K562 (cell line): ENCODE measurements around the gene SPDYE16. TPM values are rescaled to one million over a fixed set of nuclear protein-coding genes. Genes with fewer than 3 reads are reported as not detected.

Experiments used
- ATAC-seq: fragments of 200-7000 bp; cut with Tn5 transposase; 3 replicates; pipeline ENCODE4 v1.9.1; 2020; ENCODE audit warnings: moderate library complexity
- BruUV-seq: library from RNA; stranded (reverse); fragments of 400-500 nt; replicated peaks from 2 replicates; lab custom pipeline; 2021; lab: Mats Ljungman, UMichigan
- CTCF ChIA-PET: fragments of 300-600 bp; formaldehyde crosslinking; extraction: SDS; loops from one replicate; lab custom pipeline; 2021; ENCODE audit warnings: low intra/inter-chr PET ratio; lab: Yijun Ruan, JAX
- POLR2A ChIA-PET: fragments of 300-600, 350-650 bp; sonication (Branson Sonifier 250); formaldehyde crosslinking; extraction: SDS; loops from one replicate; lab custom pipeline; 2021; ENCODE audit warnings: antibody characterized with exemption, inconsistent platforms; lab: Yijun Ruan, JAX
- DNase-seq, 4 experiments: peaks; one replicate each; pipeline versions ENCODE4 v3.0.0 to v3.0.0-alpha.2; 2011 to 2018; ENCODE audit warnings: low spot score in 3 of 4, mixed read lengths in 3 of 4; ENCODE audit errors: extremely low read depth in 1 of 4
- FAIRE-seq: peaks from 2 replicates; lab custom pipeline; 2011; peaks lifted over from hg19 to GRCh38; lab: Jason Lieb, UNC
- H2AFZ ChIP-seq: 2 replicates; pipeline ENCODE4 v1.6.0; 2011; ENCODE audit warnings: low read depth, low read length, control low read depth, inconsistent platforms
- H3K27ac ChIP-seq: fragments of 200-600 bp; 3 replicates; pipeline ENCODE4 v1.8.0; 2011; ENCODE audit warnings: low read depth, mild to moderate bottlenecking, control low read depth, inconsistent platforms, low read length, moderate library complexity, mixed read lengths; ENCODE audit errors: extremely low read depth
- H3K27me3 ChIP-seq, 2 experiments: fragments of 300-600 bp in 1 of 2; 2 replicates in 1 of 2; 3 replicates in 1 of 2; pipeline versions ENCODE4 v1.6.0 to v1.8.0; 2011; ENCODE audit warnings: inconsistent platforms in 2 of 2, low read length in 2 of 2, mild to moderate bottlenecking in 1 of 2, mixed read lengths in 1 of 2, moderate library complexity in 1 of 2; ENCODE audit not compliant: control insufficient read depth in 2 of 2, insufficient read depth in 2 of 2
- H3K36me3 ChIP-seq: fragments of 300-600 bp; 3 replicates; pipeline ENCODE4 v1.8.0; 2011; ENCODE audit warnings: mild to moderate bottlenecking, low read length, inconsistent platforms; ENCODE audit not compliant: control insufficient read depth, insufficient read depth
- H3K4me1 ChIP-seq, 2 experiments: fragments of 200-600 bp in 1 of 2; replicated peaks in 1 of 2; 2 replicates in 1 of 2; 3 replicates in 1 of 2; pipeline versions ENCODE4 v1.5.1 to v1.8.0; 2011; ENCODE audit warnings: inconsistent platforms in 2 of 2, low read length in 2 of 2, mild to moderate bottlenecking in 1 of 2, mixed read lengths in 1 of 2, moderate library complexity in 1 of 2; ENCODE audit not compliant: control insufficient read depth in 2 of 2, insufficient read depth in 2 of 2
- H3K4me2 ChIP-seq: 2 replicates; pipeline ENCODE4 v1.6.1; 2011; ENCODE audit warnings: low read length, control low read depth, inconsistent platforms, mixed read lengths; ENCODE audit not compliant: insufficient read depth
- H3K4me3 ChIP-seq: fragments of 200-600 bp; sonication (generic), shearing (Covaris generic); 2 replicates; pipeline ENCODE4 v1.5.1; 2016; ENCODE audit warnings: control low read depth, inconsistent platforms
- H3K79me2 ChIP-seq: fragments of 200-600 bp; 3 replicates; pipeline ENCODE4 v1.8.0; 2011; ENCODE audit warnings: low read length, inconsistent platforms; ENCODE audit not compliant: control insufficient read depth, insufficient read depth
- H3K9ac ChIP-seq, 2 experiments: 2 replicates each; pipeline versions ENCODE4 v1.6.0 to v1.6.1; 2011; ENCODE audit warnings: low read depth in 2 of 2, low read length in 2 of 2, control low read depth in 1 of 2, inconsistent platforms in 1 of 2, mild to moderate bottlenecking in 1 of 2, mixed read lengths in 1 of 2; ENCODE audit not compliant: insufficient read depth in 1 of 2
- H3K9me1 ChIP-seq: one replicate; pipeline ENCODE4 v1.6.0; 2011; ENCODE audit warnings: inconsistent platforms, mild to moderate bottlenecking, low read length, moderate library complexity; ENCODE audit not compliant: control insufficient read depth, insufficient read depth
- H3K9me3 ChIP-seq: replicated peaks from 2 replicates; pipeline ENCODE4 v1.5.1; 2011; ENCODE audit warnings: low read depth, low read length, inconsistent platforms; ENCODE audit not compliant: control insufficient read depth, insufficient read depth
- H4K20me1 ChIP-seq: replicated peaks from 2 replicates; pipeline ENCODE4 v1.6.1; 2011; ENCODE audit warnings: low read length, inconsistent platforms, mixed read lengths; ENCODE audit not compliant: control insufficient read depth, insufficient read depth
- BRF1 ChIP-seq: IDR thresholded peaks from 3 replicates; pipeline ENCODE4 v1.6.1; 2011; ENCODE audit warnings: borderline replicate concordance, mild to moderate bottlenecking; ENCODE audit not compliant: insufficient read length; ENCODE audit errors: extremely low read depth
- CEBPB ChIP-seq: fragments of 450-650 bp; IDR thresholded peaks from 2 replicates; pipeline ENCODE4 v1.6.1; 2016; ENCODE audit warnings: missing genetic modification characterization, missing compliant biosample characterization
- CEBPG ChIP-seq, 3 experiments: fragments of 200-800 bp in 1 of 3; sonication (Bioruptor generic) in 1 of 3; sonication (generic) in 1 of 3; formaldehyde crosslinking in 1 of 3; IDR thresholded peaks in 2 of 3; conservative IDR thresholded peaks in 1 of 3; 2 replicates each; pipeline versions ENCODE4 v1.6.1 to v1.8.0; 2016 to 2022; ENCODE audit warnings: missing compliant biosample characterization in 2 of 3, missing genetic modification characterization in 2 of 3, mild to moderate bottlenecking in 1 of 3, missing genetic modification reagents in 1 of 3
- EWSR1 ChIP-seq: fragments of 450-650 bp; IDR thresholded peaks from 2 replicates; pipeline ENCODE4 v1.6.1; 2018; ENCODE audit warnings: borderline replicate concordance, mild to moderate bottlenecking, low read depth, moderate library complexity; ENCODE audit not compliant: partially characterized antibody
- HDAC8 ChIP-seq: fragments of 450-650 bp; IDR thresholded peaks from 2 replicates; pipeline ENCODE4 v1.6.1; 2016; ENCODE audit warnings: mild to moderate bottlenecking, missing genetic modification characterization, moderate library complexity, missing compliant biosample characterization
- MAFF ChIP-seq: IDR thresholded peaks from 2 replicates; pipeline ENCODE4 v1.6.1; 2012; ENCODE audit warnings: low read length, improper control_type of control experiment
- POLR2B ChIP-seq: fragments of 450-650 bp; IDR thresholded peaks from 2 replicates; pipeline ENCODE4 v1.6.1; 2018; ENCODE audit warnings: low read depth; ENCODE audit not compliant: partially characterized antibody
- TCF7L2 ChIP-seq: fragments of 150-350 bp; IDR thresholded peaks from 2 replicates; pipeline ENCODE4 v1.6.1; 2016; ENCODE audit warnings: low read depth, mild to moderate bottlenecking, low read length, moderate library complexity
- ZBTB12 ChIP-seq: fragments of 250-450 bp; sonication (Bioruptor Pico); IDR thresholded peaks from 2 replicates; pipeline ENCODE4 v1.4.0; 2020
- ZBTB34 ChIP-seq: fragments of 250-450 bp; sonication (Bioruptor Pico); IDR thresholded peaks from 2 replicates; pipeline ENCODE4 v1.8.0; 2021; ENCODE audit warnings: mild to moderate bottlenecking, moderate library complexity
- ZBTB49 ChIP-seq: sonication (generic); formaldehyde crosslinking; IDR thresholded peaks from 2 replicates; pipeline ENCODE4 v1.8.0; 2022; ENCODE audit warnings: missing genetic modification reagents, mild to moderate bottlenecking, borderline replicate concordance
- ZFP36 ChIP-seq: fragments of 150-350 bp; IDR thresholded peaks from 2 replicates; pipeline ENCODE4 v1.6.1; 2018; ENCODE audit warnings: low read length, low read depth; ENCODE audit not compliant: partially characterized antibody
- ZKSCAN3 ChIP-seq: fragments of 250-450 bp; sonication (Bioruptor Pico); IDR thresholded peaks from 2 replicates; pipeline ENCODE4 v1.4.0; 2020
- ZNF263 ChIP-seq: sonication (generic); formaldehyde crosslinking; IDR thresholded peaks from 2 replicates; pipeline ENCODE4 v1.8.0; 2022; ENCODE audit warnings: mild to moderate bottlenecking, missing genetic modification reagents, borderline replicate concordance
- ZNF311 ChIP-seq: fragments of 250-450 bp; sonication (Bioruptor Pico); IDR thresholded peaks from 2 replicates; pipeline ENCODE4 v1.4.0; 2020; ENCODE audit warnings: mild to moderate bottlenecking, moderate library complexity
- ZNF561 ChIP-seq: fragments of 450-650 bp; formaldehyde crosslinking; conservative IDR thresholded peaks from 2 replicates; pipeline ENCODE4 v1.4.0; 2020; ENCODE audit warnings: mild to moderate bottlenecking, moderate library complexity
- ZNF668 ChIP-seq: fragments of 250-450 bp; sonication (Bioruptor Pico); IDR thresholded peaks from 2 replicates; pipeline ENCODE4 v1.8.0; 2022; ENCODE audit warnings: mild to moderate bottlenecking, inconsistent platforms
- WGBS: fragments of 100-300 bp; shearing (Covaris generic); methylation state at CpG from one replicate; pipeline ENCODE4 v1.1.6; 2016; ENCODE audit warnings: low coverage, mixed read lengths; ENCODE audit not compliant: insufficient coverage; ENCODE audit errors: missing lambda C conversion rate; 5-methylcytosine and 5-hydroxymethylcytosine counted together
- in situ Hi-C: fragments of 300-500 bp; cut with MboI; formaldehyde crosslinking; loops from 4 replicates; pipeline ENCODE4 v1.15.0; 2018; ENCODE audit warnings: inconsistent platforms, mixed read lengths
- intact Hi-C: fragments of 100-400 bp; cut with micrococcal nuclease; formaldehyde crosslinking; loops from 2 replicates; pipeline ENCODE4 v1.14.2; 2022
- polyA plus RNA-seq, 8 experiments: library from polyadenylated mRNA; depleted of rRNA in 4 of 8; stranded (reverse) in 5 of 8; unstranded in 3 of 8; fragments of >200 nt; fragmentation: Nextera tagmentation in 2 of 8; fragmentation: Illumina TruSeq in 1 of 8; extraction: Ambion mirVana in 2 of 8; extraction: Trizol in 1 of 8; gene quantifications; 2 replicates each; pipeline versions ENCODE4 v1.2.1 to v1.2.3, GENCODE V29; 2011 to 2014; ENCODE audit warnings: inconsistent platforms in 1 of 8, missing spikeins in 1 of 8
- total RNA-seq, 7 experiments: library from RNA; depleted of rRNA in 6 of 7; stranded (reverse); fragments of >200 nt in 6 of 7; fragmentation: Illumina TruSeq in 2 of 7; extraction: Trizol in 2 of 7; gene quantifications; 2 replicates each; pipeline versions ENCODE4 v1.2.1 to v1.2.3, GENCODE V29; 2011 to 2021; ENCODE audit warnings: low replicate concordance in 1 of 7

SPDYE16 gene
- total and polyA plus RNA-seq, 9 of the 15 experiments (the other 6 are each of a cell fraction or from before 2014, with no cell fraction given): 0.04 to 0.13 (median 0.06) TPM; not detected in 4

- H3K79me2 ChIP-seq: no peaks in the 10 kb centered on the region
- no peaks in the 10 kb centered on the region for H3K9me1 ChIP-seq
- no peaks in the 10 kb centered on the region for H3K27me3 ChIP-seq
- no peak overlapping the region for H2AFZ ChIP-seq
- BruUV-seq: no TSS peak
- no peak overlapping the region for H3K4me3 ChIP-seq
- ATAC-seq: no peak
- ChIA-PET POLR2A (interaction anchor here (0.9 kb wide), 1 partner anchor 96 kb away, joined by 3 read pairs; no protein-coding TSS in a partner anchor), CTCF (no interaction called here)
- H3K9me3 ChIP-seq: no peaks in the 10 kb centered on the region
- no peak overlapping the region for H3K4me2 ChIP-seq
- 29% methylated on average over 11 of the region's 11 CpGs for WGBS
- no peak overlapping the region for H3K9ac ChIP-seq
- peaks cover 0 to 20% of the 10 kb centered on the region in 2 experiments; a peak in 2 of 5 replicates for H3K4me1 ChIP-seq
- peaks cover 7% of the 10 kb centered on the region; the same call in 1 of the 3 replicates for H3K36me3 ChIP-seq
- DNase-seq: peak in 2 of 4 experiments; percentile 6 to 9
- H4K20me1 ChIP-seq: no peaks in the 10 kb centered on the region
- H3K27ac ChIP-seq: no peak overlapping the region
- intact Hi-C loops (loop anchor here (10.0 kb wide), 1 partner anchor 487 kb away; no protein-coding TSS in a partner anchor), in situ Hi-C loops (loop anchor here (10.0 kb wide), 2 partner anchors 73 to 97 kb away; no protein-coding TSS in a partner anchor)
- FAIRE-seq: peak; percentile 81
- no peak for TF ChIP-seq HDAC8 (tag)
- TF ChIP-seq CEBPB: peak; percentile 94
- TF ChIP-seq ZNF561 (CRISPR knock-in tag): no peak
- TF ChIP-seq MAFF: no peak
- no peak for TF ChIP-seq ZNF263 (CRISPR knock-in tag)
- TF ChIP-seq EWSR1: no peak
- no peak for TF ChIP-seq ZKSCAN3 (CRISPR knock-in tag)
- no peak for TF ChIP-seq TCF7L2
- peak; percentile 69 for TF ChIP-seq CEBPG (CRISPR knock-in tag; IDR thresholded peaks at IDR 0.05)
- TF ChIP-seq CEBPG (tag; conservative IDR thresholded peaks at IDR 0.05 in 1 of 2, IDR thresholded peaks at IDR 0.05 in 1 of 2): peak; percentile 76 to 92
- no peak for TF ChIP-seq ZNF668 (CRISPR knock-in tag)
- no peak for TF ChIP-seq ZBTB12 (CRISPR knock-in tag)
- TF ChIP-seq ZBTB49 (CRISPR knock-in tag): no peak
- no peak for TF ChIP-seq ZNF311 (CRISPR knock-in tag)
- no peak for TF ChIP-seq BRF1
- no peak for TF ChIP-seq ZBTB34 (CRISPR knock-in tag)
- peak; percentile 33 for TF ChIP-seq POLR2B
- TF ChIP-seq ZFP36: peak; percentile 21
Observed at GRCh38 chr7:76507723-76508406, 35.2 kb downstream of the SPDYE16 start.
